ENCODE results near the gene TAF1A.
A peak's percentile ranks its signal among the peaks of the same experiment; 100 is the strongest.

TAF1A gene

DNA sequence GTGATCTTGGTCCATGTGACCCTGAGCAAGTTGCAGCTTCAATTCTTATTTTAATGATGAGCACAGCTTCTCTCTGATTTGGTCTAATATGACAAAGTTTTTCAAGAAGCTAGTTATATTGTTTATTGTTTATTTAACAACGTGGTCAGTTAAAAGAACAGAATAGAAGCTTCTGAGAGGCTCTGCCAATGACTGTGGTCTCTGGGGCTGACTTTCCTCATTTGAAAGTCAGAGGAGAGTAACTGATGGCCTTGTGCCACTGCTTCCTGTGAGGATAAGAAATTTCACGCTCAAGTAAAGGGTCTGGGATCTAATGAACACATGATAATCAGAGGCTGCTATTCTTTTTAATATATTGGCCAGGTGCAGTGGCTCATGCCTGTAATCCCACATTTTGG, 49.1 kb downstream of the TAF1A start:
- DNase-seq = no peak
- no peak for TF ChIP-seq CTCF (IDR thresholded peaks at IDR 0.05)
- H3K4me3 Mint-ChIP-seq = no peak overlapping the region
- peaks cover 4% of the 10 kb centered on the region for H3K36me3 Mint-ChIP-seq (ENCODE audit: low read depth)
- no peaks in the 10 kb centered on the region for H3K27me3 Mint-ChIP-seq (ENCODE audit: low read depth, poor library complexity)
- no peaks in the 10 kb centered on the region for H3K9me3 Mint-ChIP-seq
- peaks cover 14% of the 10 kb centered on the region for H3K4me1 Mint-ChIP-seq
- H3K27ac Mint-ChIP-seq = no peak overlapping the region

DNA sequence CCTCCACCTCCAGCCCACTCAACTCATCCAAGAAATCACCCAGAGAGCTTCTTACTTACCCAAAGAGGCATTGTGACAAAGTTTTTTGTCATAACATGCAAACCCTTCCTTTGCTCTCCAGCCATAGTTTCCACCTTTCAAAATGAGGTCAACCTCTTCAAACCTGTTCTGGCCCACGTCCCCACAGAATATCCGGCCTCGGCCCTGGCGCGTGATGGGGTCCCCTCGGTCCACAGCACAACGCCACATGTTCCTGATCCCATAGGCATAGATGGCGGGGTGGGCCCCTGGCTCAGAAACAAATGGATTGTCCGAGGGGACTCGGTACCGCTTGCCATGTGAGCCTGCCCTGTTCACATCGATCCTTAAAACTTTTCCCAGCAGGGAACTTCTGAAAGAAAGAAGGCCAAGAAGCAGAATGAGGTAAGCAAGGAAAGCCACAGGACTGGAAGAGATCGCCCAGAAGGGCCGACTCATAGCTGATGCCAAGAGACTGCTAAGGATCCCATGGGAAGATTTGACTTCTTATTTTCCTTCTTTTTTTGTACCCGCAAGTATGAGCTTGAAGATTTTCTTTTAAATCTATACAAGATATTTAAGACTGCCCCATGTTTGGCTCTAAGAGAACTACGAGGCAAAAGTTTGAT, 49.7 kb downstream of the TAF1A start:
- no peak for TF ChIP-seq CTCF (IDR thresholded peaks at IDR 0.05)
- H3K27ac Mint-ChIP-seq = no peak overlapping the region

GRCh38 chr1:222535455-222535854, 54.3 kb downstream of the TAF1A start:
- peaks cover 9% of the 10 kb centered on the region for H3K4me1 Mint-ChIP-seq
- no peak overlapping the region for H3K27ac Mint-ChIP-seq
- H3K4me3 Mint-ChIP-seq = no peak overlapping the region
- peaks cover 8% of the 10 kb centered on the region for H3K36me3 Mint-ChIP-seq (ENCODE audit: low read depth)
- DNase-seq = no peak
- H3K9me3 Mint-ChIP-seq = peaks cover 9% of the 10 kb centered on the region
- no peak for TF ChIP-seq CTCF (IDR thresholded peaks at IDR 0.05)
- no peaks in the 10 kb centered on the region for H3K27me3 Mint-ChIP-seq (ENCODE audit: low read depth, poor library complexity)

More for the DNA sequence above, 49.7 kb downstream of the TAF1A start:
- Mint-ChIP-seq H3K9me3 (no peaks in the 10 kb centered on the region), H3K4me1 (peaks cover 8% of the 10 kb centered on the region), H3K27me3 (ENCODE audit: low read depth, poor library complexity) (no peaks in the 10 kb centered on the region), H3K36me3 (ENCODE audit: low read depth) (peaks cover 4% of the 10 kb centered on the region), H3K4me3 (no peak overlapping the region)
- no peak for DNase-seq

- no peak for DNase-seq
- Mint-ChIP-seq H3K36me3 (ENCODE audit: low read depth) (peaks cover 8% of the 10 kb centered on the region), H3K4me3 (no peak overlapping the region), H3K9me3 (peaks cover 9% of the 10 kb centered on the region), H3K27me3 (ENCODE audit: low read depth, poor library complexity) (no peaks in the 10 kb centered on the region), H3K27ac (peak overlapping the region; percentile 31), H3K4me1 (peaks cover 21% of the 10 kb centered on the region)
- TF ChIP-seq CTCF (IDR thresholded peaks at IDR 0.05) = no peak
Observed at GRCh38 chr1:222530852-222531251, 58.9 kb downstream of the TAF1A start.

- H3K4me3 Mint-ChIP-seq = peak overlapping the region; percentile 28
- no peak for TF ChIP-seq CTCF (IDR thresholded peaks at IDR 0.05)
- H3K27me3 Mint-ChIP-seq (ENCODE audit: low read depth, poor library complexity) = no peaks in the 10 kb centered on the region
- no peak for DNase-seq
- peaks cover 8% of the 10 kb centered on the region for H3K36me3 Mint-ChIP-seq (ENCODE audit: low read depth)
- H3K27ac Mint-ChIP-seq = no peak overlapping the region
- H3K4me1 Mint-ChIP-seq = peaks cover 27% of the 10 kb centered on the region
- H3K9me3 Mint-ChIP-seq = peaks cover 9% of the 10 kb centered on the region
Observed at GRCh38 chr1:222529916-222530315, 59.8 kb downstream of the TAF1A start.

DNA sequence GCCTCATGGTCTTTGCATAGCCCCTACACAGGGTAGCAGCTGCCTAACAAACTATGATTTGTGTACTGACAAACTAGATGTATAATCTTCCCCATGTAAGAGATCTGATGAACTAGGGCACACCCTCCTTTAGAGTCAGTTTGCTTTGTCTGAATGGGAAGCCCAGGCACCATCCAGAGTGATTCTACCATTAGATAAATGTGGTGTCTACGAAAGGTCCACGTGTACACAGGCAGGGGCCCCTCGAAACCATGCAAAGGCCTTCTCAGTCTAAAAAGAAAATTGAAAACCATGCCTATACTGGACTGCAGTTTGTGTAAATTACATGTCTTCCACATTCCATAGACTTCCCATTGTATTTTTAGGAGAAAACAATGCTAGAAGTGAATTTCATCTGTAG, 60.6 kb downstream of the TAF1A start:
- H3K27ac Mint-ChIP-seq = no peak overlapping the region
- no peaks in the 10 kb centered on the region for H3K27me3 Mint-ChIP-seq (ENCODE audit: low read depth, poor library complexity)
- H3K4me1 Mint-ChIP-seq = peaks cover 29% of the 10 kb centered on the region
- H3K4me3 Mint-ChIP-seq = no peak overlapping the region
- no peak for DNase-seq
- peaks cover 3% of the 10 kb centered on the region for H3K9me3 Mint-ChIP-seq
- no peak for TF ChIP-seq CTCF (IDR thresholded peaks at IDR 0.05)
- peaks cover 7% of the 10 kb centered on the region for H3K36me3 Mint-ChIP-seq (ENCODE audit: low read depth)

Data from nephron progenitor cell (in vitro differentiated cells).